ENCODE data around the gene YRDC.
A peak's percentile ranks its signal among the peaks of the same experiment; 100 is the strongest.

YRDC gene

GRCh38 chr1:37808369-37809319 lies 636 bp upstream of the YRDC start:
- TF ChIP-seq ZNF565 (CRISPR knock-in tag; conservative IDR thresholded peaks at IDR 0.05; ENCODE audit: low read depth) (no peak), ARNTL (CRISPR knock-in tag; IDR thresholded peaks at IDR 0.05; ENCODE audit: borderline replicate concordance, low read depth) (no peak), ZC3H10 (CRISPR knock-in tag; IDR thresholded peaks at IDR 0.05) (no peak), ZFP3 (CRISPR knock-in tag; IDR thresholded peaks at IDR 0.05) (no peak)
- TF ChIP-seq, protein P1, sequence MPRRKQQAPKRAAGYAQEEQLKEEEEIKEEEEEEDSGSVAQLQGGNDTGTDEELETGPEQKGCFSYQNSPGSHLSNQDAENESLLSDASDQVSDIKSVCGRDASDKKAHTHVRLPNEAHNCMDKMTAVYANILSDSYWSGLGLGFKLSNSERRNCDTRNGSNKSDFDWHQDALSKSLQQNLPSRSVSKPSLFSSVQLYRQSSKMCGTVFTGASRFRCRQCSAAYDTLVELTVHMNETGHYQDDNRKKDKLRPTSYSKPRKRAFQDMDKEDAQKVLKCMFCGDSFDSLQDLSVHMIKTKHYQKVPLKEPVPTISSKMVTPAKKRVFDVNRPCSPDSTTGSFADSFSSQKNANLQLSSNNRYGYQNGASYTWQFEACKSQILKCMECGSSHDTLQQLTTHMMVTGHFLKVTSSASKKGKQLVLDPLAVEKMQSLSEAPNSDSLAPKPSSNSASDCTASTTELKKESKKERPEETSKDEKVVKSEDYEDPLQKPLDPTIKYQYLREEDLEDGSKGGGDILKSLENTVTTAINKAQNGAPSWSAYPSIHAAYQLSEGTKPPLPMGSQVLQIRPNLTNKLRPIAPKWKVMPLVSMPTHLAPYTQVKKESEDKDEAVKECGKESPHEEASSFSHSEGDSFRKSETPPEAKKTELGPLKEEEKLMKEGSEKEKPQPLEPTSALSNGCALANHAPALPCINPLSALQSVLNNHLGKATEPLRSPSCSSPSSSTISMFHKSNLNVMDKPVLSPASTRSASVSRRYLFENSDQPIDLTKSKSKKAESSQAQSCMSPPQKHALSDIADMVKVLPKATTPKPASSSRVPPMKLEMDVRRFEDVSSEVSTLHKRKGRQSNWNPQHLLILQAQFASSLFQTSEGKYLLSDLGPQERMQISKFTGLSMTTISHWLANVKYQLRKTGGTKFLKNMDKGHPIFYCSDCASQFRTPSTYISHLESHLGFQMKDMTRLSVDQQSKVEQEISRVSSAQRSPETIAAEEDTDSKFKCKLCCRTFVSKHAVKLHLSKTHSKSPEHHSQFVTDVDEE (CRISPR knock-in tag; IDR thresholded peaks at IDR 0.05), result no peak
- TF ChIP-seq, protein P2, sequence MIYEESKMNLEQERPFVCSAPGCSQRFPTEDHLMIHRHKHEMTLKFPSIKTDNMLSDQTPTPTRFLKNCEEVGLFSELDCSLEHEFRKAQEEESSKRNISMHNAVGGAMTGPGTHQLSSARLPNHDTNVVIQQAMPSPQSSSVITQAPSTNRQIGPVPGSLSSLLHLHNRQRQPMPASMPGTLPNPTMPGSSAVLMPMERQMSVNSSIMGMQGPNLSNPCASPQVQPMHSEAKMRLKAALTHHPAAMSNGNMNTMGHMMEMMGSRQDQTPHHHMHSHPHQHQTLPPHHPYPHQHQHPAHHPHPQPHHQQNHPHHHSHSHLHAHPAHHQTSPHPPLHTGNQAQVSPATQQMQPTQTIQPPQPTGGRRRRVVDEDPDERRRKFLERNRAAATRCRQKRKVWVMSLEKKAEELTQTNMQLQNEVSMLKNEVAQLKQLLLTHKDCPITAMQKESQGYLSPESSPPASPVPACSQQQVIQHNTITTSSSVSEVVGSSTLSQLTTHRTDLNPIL (CRISPR knock-in tag; IDR thresholded peaks at IDR 0.05; ENCODE audit: low read depth), result no peak
- peak; percentile 87 for ATAC-seq

DNA sequence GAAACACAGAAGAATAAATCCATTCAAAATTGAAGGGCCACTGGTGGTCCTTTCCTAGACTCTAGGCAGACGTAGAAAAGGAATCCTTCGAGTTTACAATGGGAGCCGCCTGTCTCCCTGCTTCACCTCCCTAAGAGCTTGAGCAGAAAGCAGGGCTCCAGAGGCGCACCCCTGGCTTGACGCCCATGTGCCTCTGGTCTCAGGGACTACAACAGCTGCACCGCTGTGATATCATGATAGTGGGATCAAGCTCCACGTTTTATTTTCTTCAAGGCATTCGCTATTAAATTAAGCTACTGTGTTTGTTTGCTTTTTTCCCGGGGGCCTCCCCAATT lies 821 bp downstream of the YRDC start:
- no peak for ATAC-seq
- TF ChIP-seq RARB (CRISPR knock-in tag; IDR thresholded peaks at IDR 0.05) (no peak), BACH2 (CRISPR knock-in tag; IDR thresholded peaks at IDR 0.05; ENCODE audit: borderline replicate concordance) (no peak), ZNF565 (CRISPR knock-in tag; conservative IDR thresholded peaks at IDR 0.05; ENCODE audit: low read depth) (no peak), TCF4 (CRISPR knock-in tag; IDR thresholded peaks at IDR 0.05; ENCODE audit: borderline replicate concordance) (no peak), GLIS3 (CRISPR knock-in tag; IDR thresholded peaks at IDR 0.05) (no peak), PPARA (CRISPR knock-in tag; IDR thresholded peaks at IDR 0.05; ENCODE audit: borderline replicate concordance) (no peak), ZNF8 (CRISPR knock-in tag; IDR thresholded peaks at IDR 0.05) (no peak)
- TF ChIP-seq, protein P1 (CRISPR knock-in tag; IDR thresholded peaks at IDR 0.05), result no peak
- TF ChIP-seq, protein P2 (CRISPR knock-in tag; IDR thresholded peaks at IDR 0.05; ENCODE audit: low read depth), result no peak

DNA sequence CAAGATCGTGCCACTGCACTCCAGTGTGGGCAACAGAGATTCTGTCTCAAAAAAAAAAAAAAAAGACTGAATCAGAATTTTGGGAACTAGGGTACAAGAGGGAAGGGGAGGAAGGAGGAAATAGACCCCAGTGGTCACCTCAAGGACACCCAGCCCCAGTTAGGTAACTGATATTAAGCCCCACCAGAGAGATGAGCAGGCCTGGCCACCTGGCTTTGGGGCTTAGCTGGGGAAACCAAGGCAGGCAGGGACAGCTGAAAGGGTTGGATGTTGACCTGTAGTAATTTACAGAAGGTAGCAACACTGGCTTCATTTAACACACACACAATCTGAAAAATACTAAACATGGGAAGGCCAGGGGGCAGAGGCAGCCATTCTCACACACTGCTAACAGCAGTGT lies 5.6 kb downstream of the YRDC start:
- no peak for TF ChIP-seq TCF4 (CRISPR knock-in tag; IDR thresholded peaks at IDR 0.05; ENCODE audit: borderline replicate concordance)
- TF ChIP-seq, protein P1 (CRISPR knock-in tag; IDR thresholded peaks at IDR 0.05), result no peak
- TF ChIP-seq SNAI2 (CRISPR knock-in tag; IDR thresholded peaks at IDR 0.05), result no peak
- TF ChIP-seq CSDC2 (CRISPR knock-in tag; IDR thresholded peaks at IDR 0.05), result no peak
- no peak for TF ChIP-seq OSR1 (CRISPR knock-in tag; IDR thresholded peaks at IDR 0.05)
- TF ChIP-seq ISL1 (CRISPR knock-in tag; IDR thresholded peaks at IDR 0.05), result no peak
- TF ChIP-seq ZNF565 (CRISPR knock-in tag; conservative IDR thresholded peaks at IDR 0.05; ENCODE audit: low read depth), result no peak
- no peak for TF ChIP-seq GLIS3 (CRISPR knock-in tag; IDR thresholded peaks at IDR 0.05)
- no peak for TF ChIP-seq PATZ1 (CRISPR knock-in tag; IDR thresholded peaks at IDR 0.05; ENCODE audit: borderline replicate concordance)
- no peak for TF ChIP-seq ARNTL (CRISPR knock-in tag; IDR thresholded peaks at IDR 0.05; ENCODE audit: borderline replicate concordance, low read depth)
- no peak for TF ChIP-seq PPARA (CRISPR knock-in tag; IDR thresholded peaks at IDR 0.05; ENCODE audit: borderline replicate concordance)
- no peak for TF ChIP-seq TOX (CRISPR knock-in tag; IDR thresholded peaks at IDR 0.05; ENCODE audit: borderline replicate concordance)
- no peak for TF ChIP-seq ZNF8 (CRISPR knock-in tag; IDR thresholded peaks at IDR 0.05)
- TF ChIP-seq ZFP3 (CRISPR knock-in tag; IDR thresholded peaks at IDR 0.05), result no peak
- no peak for TF ChIP-seq ZC3H10 (CRISPR knock-in tag; IDR thresholded peaks at IDR 0.05)
- TF ChIP-seq, protein P2 (CRISPR knock-in tag; IDR thresholded peaks at IDR 0.05; ENCODE audit: low read depth), result no peak
- TF ChIP-seq RARB (CRISPR knock-in tag; IDR thresholded peaks at IDR 0.05), result no peak
- no peak for ATAC-seq
